ENCODE results near the gene MAN1B1.

MAN1B1 gene

GRCh38 chr9:137145731-137146526, 59.1 kb downstream of the MAN1B1 start:
- Histone ChIP-seq H3K4me1 (ENCODE audit: control insufficient read depth, insufficient read depth, low read length) (no peaks in the 10 kb centered on the region), H3K27me3 (ENCODE audit: control insufficient read depth, insufficient read depth, low read length) (peaks cover 20% of the 10 kb centered on the region), H3K4me3 (ENCODE audit: low read depth, low read length) (no peak overlapping the region), H3K36me3 (ENCODE audit: control insufficient read depth, insufficient read depth, low read length) (no peaks in the 10 kb centered on the region), H3K9ac (ENCODE audit: low read depth, low read length) (no peak overlapping the region), H3K9me3 (ENCODE audit: control insufficient read depth, insufficient read depth, low read length) (no peaks in the 10 kb centered on the region)

GRCh38 chr9:137146527-137146918, 59.7 kb downstream of the MAN1B1 start:
- Histone ChIP-seq H3K9ac (ENCODE audit: low read depth, low read length) (no peak overlapping the region), H3K36me3 (ENCODE audit: control insufficient read depth, insufficient read depth, low read length) (no peaks in the 10 kb centered on the region), H3K4me3 (ENCODE audit: low read depth, low read length) (no peak overlapping the region), H3K27me3 (ENCODE audit: control insufficient read depth, insufficient read depth, low read length) (peaks cover 14% of the 10 kb centered on the region), H3K4me1 (ENCODE audit: control insufficient read depth, insufficient read depth, low read length) (no peaks in the 10 kb centered on the region), H3K9me3 (ENCODE audit: control insufficient read depth, insufficient read depth, low read length) (no peaks in the 10 kb centered on the region)

GRCh38 chr9:137147091-137147792, 60.5 kb downstream of the MAN1B1 start:
- peaks cover 7% of the 10 kb centered on the region for H3K27me3 ChIP-seq (ENCODE audit: control insufficient read depth, insufficient read depth, low read length)
- no peaks in the 10 kb centered on the region for H3K4me1 ChIP-seq (ENCODE audit: control insufficient read depth, insufficient read depth, low read length)
- H3K9ac ChIP-seq (ENCODE audit: low read depth, low read length) = no peak overlapping the region
- no peak overlapping the region for H3K4me3 ChIP-seq (ENCODE audit: low read depth, low read length)
- H3K9me3 ChIP-seq (ENCODE audit: control insufficient read depth, insufficient read depth, low read length) = no peaks in the 10 kb centered on the region
- H3K36me3 ChIP-seq (ENCODE audit: control insufficient read depth, insufficient read depth, low read length) = no peaks in the 10 kb centered on the region

GRCh38 chr9:137147793-137148160, 61.0 kb downstream of the MAN1B1 start:
- no peaks in the 10 kb centered on the region for H3K36me3 ChIP-seq (ENCODE audit: control insufficient read depth, insufficient read depth, low read length)
- H3K4me3 ChIP-seq (ENCODE audit: low read depth, low read length) = no peak overlapping the region
- no peak overlapping the region for H3K9ac ChIP-seq (ENCODE audit: low read depth, low read length)
- no peaks in the 10 kb centered on the region for H3K9me3 ChIP-seq (ENCODE audit: control insufficient read depth, insufficient read depth, low read length)
- H3K4me1 ChIP-seq (ENCODE audit: control insufficient read depth, insufficient read depth, low read length) = no peaks in the 10 kb centered on the region
- H3K27me3 ChIP-seq (ENCODE audit: control insufficient read depth, insufficient read depth, low read length) = peaks cover 4% of the 10 kb centered on the region

- H3K9ac ChIP-seq (ENCODE audit: low read depth, low read length) = no peak overlapping the region
- no peaks in the 10 kb centered on the region for H3K4me1 ChIP-seq (ENCODE audit: control insufficient read depth, insufficient read depth, low read length)
- no peak overlapping the region for H3K4me3 ChIP-seq (ENCODE audit: low read depth, low read length)
- no peaks in the 10 kb centered on the region for H3K9me3 ChIP-seq (ENCODE audit: control insufficient read depth, insufficient read depth, low read length)
- H3K36me3 ChIP-seq (ENCODE audit: control insufficient read depth, insufficient read depth, low read length) = no peaks in the 10 kb centered on the region
- H3K27me3 ChIP-seq (ENCODE audit: control insufficient read depth, insufficient read depth, low read length) = peaks cover 7% of the 10 kb centered on the region
These were observed 61.5 kb downstream of the MAN1B1 start for GRCh38 chr9:137148242-137148641.

GRCh38 chr9:137148661-137149060, 61.9 kb downstream of the MAN1B1 start:
- Histone ChIP-seq H3K9ac (ENCODE audit: low read depth, low read length) (no peak overlapping the region), H3K36me3 (ENCODE audit: control insufficient read depth, insufficient read depth, low read length) (no peaks in the 10 kb centered on the region), H3K4me3 (ENCODE audit: low read depth, low read length) (no peak overlapping the region), H3K4me1 (ENCODE audit: control insufficient read depth, insufficient read depth, low read length) (no peaks in the 10 kb centered on the region), H3K9me3 (ENCODE audit: control insufficient read depth, insufficient read depth, low read length) (no peaks in the 10 kb centered on the region), H3K27me3 (ENCODE audit: control insufficient read depth, insufficient read depth, low read length) (peaks cover 7% of the 10 kb centered on the region)

GRCh38 chr9:137149363-137149762, 62.6 kb downstream of the MAN1B1 start:
- H3K36me3 ChIP-seq (ENCODE audit: control insufficient read depth, insufficient read depth, low read length) = no peaks in the 10 kb centered on the region
- H3K9me3 ChIP-seq (ENCODE audit: control insufficient read depth, insufficient read depth, low read length) = no peaks in the 10 kb centered on the region
- H3K27me3 ChIP-seq (ENCODE audit: control insufficient read depth, insufficient read depth, low read length) = peaks cover 7% of the 10 kb centered on the region
- H3K4me1 ChIP-seq (ENCODE audit: control insufficient read depth, insufficient read depth, low read length) = no peaks in the 10 kb centered on the region
- H3K4me3 ChIP-seq (ENCODE audit: low read depth, low read length) = no peak overlapping the region
- no peak overlapping the region for H3K9ac ChIP-seq (ENCODE audit: low read depth, low read length)

- Histone ChIP-seq H3K9ac (ENCODE audit: low read depth, low read length) (peak overlapping the region; percentile 16), H3K27me3 (ENCODE audit: control insufficient read depth, insufficient read depth, low read length) (peaks cover 12% of the 10 kb centered on the region), H3K4me1 (ENCODE audit: control insufficient read depth, insufficient read depth, low read length) (no peaks in the 10 kb centered on the region), H3K4me3 (ENCODE audit: low read depth, low read length) (no peak overlapping the region), H3K36me3 (ENCODE audit: control insufficient read depth, insufficient read depth, low read length) (no peaks in the 10 kb centered on the region), H3K9me3 (ENCODE audit: control insufficient read depth, insufficient read depth, low read length) (no peaks in the 10 kb centered on the region)
These were observed 63.3 kb downstream of the MAN1B1 start for GRCh38 chr9:137149942-137150616.

GRCh38 chr9:137150617-137151457, 64.1 kb downstream of the MAN1B1 start:
- Histone ChIP-seq H3K36me3 (ENCODE audit: control insufficient read depth, insufficient read depth, low read length) (no peaks in the 10 kb centered on the region), H3K9me3 (ENCODE audit: control insufficient read depth, insufficient read depth, low read length) (no peaks in the 10 kb centered on the region), H3K27me3 (ENCODE audit: control insufficient read depth, insufficient read depth, low read length) (peaks cover 19% of the 10 kb centered on the region), H3K4me3 (ENCODE audit: low read depth, low read length) (no peak overlapping the region), H3K9ac (ENCODE audit: low read depth, low read length) (no peak overlapping the region), H3K4me1 (ENCODE audit: control insufficient read depth, insufficient read depth, low read length) (no peaks in the 10 kb centered on the region)

- no peaks in the 10 kb centered on the region for H3K36me3 ChIP-seq (ENCODE audit: control insufficient read depth, insufficient read depth, low read length)
- H3K9me3 ChIP-seq (ENCODE audit: control insufficient read depth, insufficient read depth, low read length) = no peaks in the 10 kb centered on the region
- H3K4me1 ChIP-seq (ENCODE audit: control insufficient read depth, insufficient read depth, low read length) = no peaks in the 10 kb centered on the region
- H3K4me3 ChIP-seq (ENCODE audit: low read depth, low read length) = no peak overlapping the region
- peaks cover 36% of the 10 kb centered on the region for H3K27me3 ChIP-seq (ENCODE audit: control insufficient read depth, insufficient read depth, low read length)
- H3K9ac ChIP-seq (ENCODE audit: low read depth, low read length) = no peak overlapping the region
These were observed 66.1 kb downstream of the MAN1B1 start for GRCh38 chr9:137152844-137153405.
